NOMO-1 treated with DMSO at 0.1 percent for 48 hours (cell line): ENCODE results near the gene NKX3-2.
A peak's percentile ranks its signal among the peaks of the same experiment; 100 is the strongest.

Experiments used
- DNase-seq: peaks from one replicate; lab custom pipeline; 2025; ENCODE audit not compliant: unreplicated experiment; lab: John Stamatoyannopoulos, UW

The NKX3-2 gene

DNA sequence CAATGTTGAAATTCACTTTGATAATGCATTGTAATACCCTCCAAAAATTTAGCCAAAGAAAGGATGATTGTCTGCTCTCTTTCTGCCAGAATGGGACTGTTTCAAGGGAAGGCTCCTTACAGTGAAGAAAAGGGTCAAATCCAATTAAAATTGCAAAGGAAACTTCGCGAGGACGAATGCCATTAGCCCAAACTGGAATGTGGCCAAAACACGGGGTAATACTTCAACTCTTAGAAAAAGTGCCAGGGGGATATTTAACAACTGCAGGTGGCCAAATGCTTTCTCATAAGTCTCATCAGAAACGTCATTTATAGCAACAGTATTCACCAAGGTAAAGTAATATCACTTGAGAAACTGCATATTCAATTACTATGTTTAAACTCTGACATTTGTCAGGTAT is 29.0 kb downstream of the NKX3-2 start:
- no peak for DNase-seq

DNA sequence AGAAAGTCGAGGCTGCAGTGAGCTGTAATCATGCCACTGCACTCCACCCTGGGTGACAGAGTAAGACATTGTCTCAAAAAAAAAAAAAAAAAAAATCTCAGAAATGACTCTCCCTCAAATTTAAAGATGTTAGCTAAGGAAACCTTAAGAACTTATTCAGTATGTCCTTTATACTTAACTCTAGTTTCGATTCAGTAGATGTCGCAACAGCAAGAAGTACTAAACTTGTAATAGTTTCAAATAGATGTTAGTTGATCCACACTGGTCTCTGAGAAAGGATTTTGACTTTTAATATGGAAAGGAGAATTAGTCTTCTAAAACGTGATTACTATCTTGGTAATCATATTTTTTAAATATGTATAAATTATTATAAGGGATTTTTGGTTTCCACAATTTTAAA is 29.6 kb downstream of the NKX3-2 start:
- peak; percentile 49 for DNase-seq

DNA sequence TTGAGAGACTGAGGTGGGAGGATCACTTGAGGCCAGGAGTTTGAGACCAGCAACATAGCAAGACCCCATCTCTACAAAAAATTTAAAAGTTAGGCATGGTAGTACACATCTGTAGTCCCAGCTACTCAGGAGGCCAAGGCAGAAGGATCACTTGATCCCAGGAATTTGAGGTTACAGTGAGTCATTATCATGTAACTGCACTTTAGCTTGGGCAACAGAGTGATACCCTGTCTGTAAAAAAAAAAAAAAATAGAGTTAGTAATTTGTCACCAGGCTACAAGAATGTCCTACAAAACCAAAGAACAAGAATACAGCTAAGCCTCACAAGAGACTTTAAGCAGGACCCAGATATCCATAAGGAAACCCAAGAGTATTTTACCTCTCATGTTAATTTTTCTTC is 33.2 kb downstream of the NKX3-2 start:
- DNase-seq = no peak

DNA sequence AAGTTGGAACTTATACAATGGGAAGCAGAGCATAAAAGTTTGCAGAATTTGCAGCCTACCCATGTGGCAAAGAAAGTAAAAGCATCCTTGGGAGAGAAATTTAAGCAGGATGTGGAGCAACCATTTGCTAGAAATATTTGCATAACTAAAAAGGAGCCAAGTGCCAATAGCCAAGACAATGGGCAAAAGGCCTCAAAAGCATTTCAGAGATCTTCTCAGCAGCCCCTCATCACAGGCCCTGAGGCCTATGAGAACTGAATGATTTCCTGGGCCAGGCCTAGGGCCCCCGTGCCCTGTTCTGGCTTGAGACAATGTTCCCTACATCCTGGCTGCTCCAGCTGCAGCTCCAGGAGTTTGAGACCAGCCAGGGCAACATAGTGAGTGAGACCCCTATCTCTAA is 34.9 kb downstream of the NKX3-2 start:
- no peak for DNase-seq

DNA sequence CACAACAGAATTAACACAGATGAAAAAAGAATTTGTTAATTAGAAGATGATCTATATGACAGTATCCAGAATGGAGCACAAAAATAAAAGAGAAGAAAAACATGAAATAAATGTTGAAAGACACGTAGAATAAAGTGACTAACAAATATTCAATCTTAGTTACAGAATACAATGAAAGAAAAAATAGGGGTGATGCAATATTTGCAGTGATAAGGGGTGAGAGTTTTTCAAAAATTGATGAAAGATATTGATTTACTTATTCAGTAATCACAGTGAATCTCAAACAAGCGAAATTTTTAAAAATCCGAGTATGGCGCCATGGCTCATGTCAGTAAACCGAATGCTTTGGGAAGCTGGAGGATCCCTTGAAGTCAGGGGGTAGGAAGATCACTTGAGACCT is 39.9 kb downstream of the NKX3-2 start:
- no peak for DNase-seq

DNA sequence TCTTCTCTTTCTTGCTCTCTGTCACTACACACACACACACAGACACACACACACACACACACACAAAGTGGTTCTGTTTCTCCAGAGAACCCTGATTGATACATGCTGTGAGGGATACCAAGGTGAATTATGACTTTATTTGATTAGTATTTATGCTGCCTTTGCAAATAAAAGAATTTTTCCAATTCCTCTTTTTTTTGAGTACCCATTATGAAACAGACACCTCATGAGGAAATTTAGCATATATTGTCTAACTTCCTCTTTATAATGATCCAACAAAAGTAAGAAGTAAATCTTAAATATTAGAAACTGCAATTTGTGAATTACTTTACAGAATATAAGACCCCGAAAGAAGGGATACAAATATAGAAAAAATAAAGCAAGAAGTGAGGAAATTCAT is 45.8 kb downstream of the NKX3-2 start:
- peak; percentile 79 for DNase-seq

DNA sequence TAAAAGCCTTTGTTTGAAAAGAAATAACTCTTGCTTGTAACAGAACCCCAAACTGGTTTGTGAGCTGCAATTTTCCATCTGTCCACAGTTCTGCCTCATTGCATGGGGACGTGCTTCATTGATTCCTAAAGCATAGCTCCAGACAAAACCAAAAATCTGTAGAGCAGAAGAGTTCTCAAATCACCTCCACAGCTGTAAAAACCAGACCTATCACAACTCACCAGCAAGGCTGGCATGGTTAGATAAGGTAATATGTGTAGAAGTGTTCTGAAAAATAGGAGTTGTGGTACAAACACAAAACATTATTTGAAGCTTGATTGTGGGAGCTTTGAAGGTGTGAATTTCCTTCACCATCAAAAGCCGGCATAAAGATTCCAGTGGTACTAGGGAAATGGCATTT is 47.7 kb downstream of the NKX3-2 start:
- no peak for DNase-seq

DNA sequence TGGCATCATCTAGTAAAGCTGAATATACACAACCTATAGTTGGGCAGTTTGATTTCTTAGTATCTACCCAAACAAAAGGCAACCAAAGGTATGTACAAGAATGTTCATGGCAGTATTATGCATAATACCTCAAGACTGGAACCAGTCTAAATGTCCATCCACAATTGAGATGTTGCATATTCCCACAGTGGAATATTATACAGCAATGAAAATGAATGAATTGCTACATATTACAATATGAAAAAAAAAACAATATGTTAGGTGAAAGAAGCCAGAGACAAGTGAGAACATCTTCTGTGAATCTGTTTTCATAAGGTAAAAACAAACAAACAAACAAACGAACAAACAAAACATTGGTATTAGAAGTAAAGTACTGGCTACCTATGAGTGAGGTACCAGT is 48.6 kb downstream of the NKX3-2 start:
- no peak for DNase-seq

DNA sequence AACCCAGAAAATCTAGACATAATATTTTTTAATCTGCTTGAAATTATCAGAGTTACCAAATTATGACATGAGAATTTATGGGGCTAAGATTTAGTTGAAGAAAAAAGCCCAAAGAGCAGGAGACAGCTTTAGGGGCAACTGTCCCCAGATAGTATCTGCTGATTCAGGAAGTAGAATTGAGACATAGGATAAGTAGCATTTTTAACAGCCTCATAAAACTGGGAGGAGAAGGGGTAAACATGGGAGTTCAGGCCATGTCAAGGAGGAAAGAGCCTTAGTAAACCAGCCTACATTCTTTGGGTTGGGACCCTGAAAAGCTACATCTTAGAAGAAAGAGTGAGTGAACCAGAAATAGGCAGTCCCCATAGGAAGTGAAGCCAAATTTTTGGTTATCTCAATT is 50.5 kb downstream of the NKX3-2 start:
- DNase-seq = peak; percentile 29

DNA sequence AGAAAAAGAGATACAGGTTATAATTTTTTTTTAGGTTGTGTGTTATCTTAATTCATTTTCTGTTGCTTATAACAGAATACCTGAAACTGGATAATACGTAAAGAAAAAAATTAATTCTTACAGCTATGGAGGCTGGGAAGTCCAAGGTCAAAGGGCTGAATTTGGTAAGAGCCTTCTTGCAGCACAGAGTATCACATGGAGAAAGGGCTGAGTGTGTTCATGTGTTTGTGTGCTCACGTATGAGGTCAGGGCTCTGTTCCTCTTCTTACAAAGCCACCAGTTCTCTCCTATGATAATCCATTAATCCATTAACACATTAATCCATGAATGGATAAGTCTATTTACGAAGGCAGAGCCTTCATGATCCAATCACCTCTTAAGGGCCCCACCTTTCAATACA is 51.6 kb downstream of the NKX3-2 start:
- DNase-seq = peak; percentile 43
